Measurements from ENCODE around the gene ACAD11.

The ACAD11 gene, protein sequence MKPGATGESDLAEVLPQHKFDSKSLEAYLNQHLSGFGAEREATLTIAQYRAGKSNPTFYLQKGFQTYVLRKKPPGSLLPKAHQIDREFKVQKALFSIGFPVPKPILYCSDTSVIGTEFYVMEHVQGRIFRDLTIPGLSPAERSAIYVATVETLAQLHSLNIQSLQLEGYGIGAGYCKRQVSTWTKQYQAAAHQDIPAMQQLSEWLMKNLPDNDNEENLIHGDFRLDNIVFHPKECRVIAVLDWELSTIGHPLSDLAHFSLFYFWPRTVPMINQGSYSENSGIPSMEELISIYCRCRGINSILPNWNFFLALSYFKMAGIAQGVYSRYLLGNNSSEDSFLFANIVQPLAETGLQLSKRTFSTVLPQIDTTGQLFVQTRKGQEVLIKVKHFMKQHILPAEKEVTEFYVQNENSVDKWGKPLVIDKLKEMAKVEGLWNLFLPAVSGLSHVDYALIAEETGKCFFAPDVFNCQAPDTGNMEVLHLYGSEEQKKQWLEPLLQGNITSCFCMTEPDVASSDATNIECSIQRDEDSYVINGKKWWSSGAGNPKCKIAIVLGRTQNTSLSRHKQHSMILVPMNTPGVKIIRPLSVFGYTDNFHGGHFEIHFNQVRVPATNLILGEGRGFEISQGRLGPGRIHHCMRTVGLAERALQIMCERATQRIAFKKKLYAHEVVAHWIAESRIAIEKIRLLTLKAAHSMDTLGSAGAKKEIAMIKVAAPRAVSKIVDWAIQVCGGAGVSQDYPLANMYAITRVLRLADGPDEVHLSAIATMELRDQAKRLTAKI

DNA sequence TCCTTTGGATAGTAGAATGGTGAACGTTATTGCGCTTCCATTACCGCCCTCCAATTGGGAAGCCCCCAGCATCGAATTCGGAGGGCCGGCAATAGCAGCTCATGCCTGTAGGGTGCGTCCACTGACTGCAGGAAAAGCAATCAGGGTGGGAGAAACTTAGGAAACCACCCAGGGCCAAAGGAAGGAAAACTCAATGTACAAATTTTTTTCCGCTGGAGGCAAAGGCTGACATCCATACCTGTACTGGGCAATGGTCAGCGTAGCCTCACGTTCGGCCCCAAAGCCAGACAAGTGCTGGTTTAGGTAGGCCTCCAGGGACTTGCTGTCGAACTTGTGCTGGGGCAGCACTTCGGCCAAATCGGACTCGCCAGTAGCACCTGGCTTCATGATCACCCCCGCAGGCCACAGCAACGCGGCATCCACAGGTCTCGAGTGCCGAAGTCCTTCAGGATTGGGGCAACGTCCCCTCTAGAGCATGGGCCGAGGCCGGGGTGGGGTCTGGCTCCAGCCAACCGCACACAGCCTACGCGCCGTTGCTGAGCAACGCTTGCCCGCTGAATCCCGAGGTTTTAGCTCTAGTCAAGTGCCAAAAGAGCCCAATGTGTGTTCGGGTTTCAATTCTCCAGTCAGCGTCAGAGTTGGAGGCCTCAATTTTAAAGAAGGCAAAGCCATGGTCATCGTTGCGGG, at the start of gene ACAD11:
Gene ACAD11, minus strand, starts transcription at position 445 of the 687 bp plus-strand sequence. Its CDS starts 58 bp downstream, at position 387.
- peak; percentile 38 for DNase-seq (ENCODE audit: low spot score)

GRCh38 chr3:132703733-132704132, 44.1 kb upstream of the ACAD11 start:
- DNase-seq (ENCODE audit: low spot score) = no peak

- DNase-seq (ENCODE audit: low spot score) = no peak
Measured at GRCh38 chr3:132695422-132695821, 35.8 kb upstream of the ACAD11 start.

GRCh38 chr3:132694991-132695390, 35.4 kb upstream of the ACAD11 start:
- DNase-seq (ENCODE audit: low spot score) = no peak

DNA sequence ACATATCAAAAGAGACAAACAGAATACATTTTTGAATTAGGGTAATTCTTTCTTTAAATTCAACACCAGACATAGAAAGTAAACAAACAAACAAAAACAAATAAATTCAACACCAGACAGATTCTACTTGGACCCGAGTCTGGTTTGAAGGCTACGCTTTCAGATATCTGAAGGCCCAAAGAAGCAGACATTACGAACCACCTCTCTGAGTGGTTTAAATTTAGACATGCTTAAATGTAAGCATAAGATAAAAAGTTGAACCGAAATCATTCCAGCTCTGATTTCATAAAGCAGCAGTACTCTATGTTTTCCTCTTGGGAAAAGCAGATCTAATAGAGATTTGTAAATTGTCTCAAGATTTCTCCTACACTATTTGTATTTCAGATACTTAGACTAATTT, 30.4 kb upstream of the ACAD11 start:
- DNase-seq (ENCODE audit: low spot score) = no peak

- no peak for DNase-seq (ENCODE audit: low spot score)
Measured at GRCh38 chr3:132682201-132682600, 22.6 kb upstream of the ACAD11 start.

- no peak for DNase-seq (ENCODE audit: low spot score)
Measured at GRCh38 chr3:132681421-132681820, 21.8 kb upstream of the ACAD11 start.

DNA sequence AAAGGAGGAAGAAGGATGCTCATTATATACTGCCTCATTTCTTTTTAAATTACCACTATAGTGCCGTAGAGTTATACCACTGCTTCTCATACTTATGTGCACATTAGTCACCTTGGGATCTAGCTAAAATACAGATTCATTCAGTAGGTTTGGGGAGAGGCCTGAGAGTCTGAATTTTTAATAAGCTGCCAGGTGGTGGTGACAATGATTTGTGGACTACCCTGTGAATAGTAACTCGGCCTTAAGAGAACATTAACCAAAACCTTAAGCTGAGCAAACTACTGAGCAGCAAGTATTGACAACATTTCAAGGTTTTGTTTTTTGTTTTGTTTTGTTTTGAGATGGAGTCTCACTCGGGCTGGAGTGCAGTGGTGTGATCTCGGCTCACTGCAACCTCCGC, 20.3 kb upstream of the ACAD11 start:
- DNase-seq (ENCODE audit: low spot score) = no peak

GRCh38 chr3:132675408-132675807, 15.8 kb upstream of the ACAD11 start:
- no peak for DNase-seq (ENCODE audit: low spot score)

- no peak for DNase-seq (ENCODE audit: low spot score)
Measured at GRCh38 chr3:132669256-132669777, 9.7 kb upstream of the ACAD11 start.

DNA sequence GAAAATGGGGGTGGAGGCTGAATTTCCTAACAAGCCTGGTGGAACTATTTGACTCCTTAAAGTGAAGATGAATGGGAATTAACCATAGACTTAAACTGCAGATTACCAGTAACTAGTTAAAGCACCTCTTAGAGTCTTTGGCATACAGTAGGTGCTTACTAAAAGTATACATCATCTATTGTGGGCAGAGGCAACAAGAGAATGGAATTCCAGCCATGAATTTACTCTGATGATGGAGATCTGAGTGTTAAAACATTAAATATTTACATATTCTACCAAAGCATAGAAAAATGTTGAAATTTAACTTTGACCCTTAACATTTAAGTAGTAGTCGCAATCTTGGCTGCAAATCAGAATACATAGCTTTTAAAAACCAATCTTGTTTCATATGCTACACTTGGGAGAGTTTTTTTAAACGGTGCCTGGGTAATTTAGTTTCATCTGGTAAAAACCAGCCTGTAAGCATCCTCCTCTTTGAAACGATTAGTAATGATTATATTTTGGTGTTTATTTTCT, 5.7 kb upstream of the ACAD11 start:
- no peak for DNase-seq (ENCODE audit: low spot score)

DNA sequence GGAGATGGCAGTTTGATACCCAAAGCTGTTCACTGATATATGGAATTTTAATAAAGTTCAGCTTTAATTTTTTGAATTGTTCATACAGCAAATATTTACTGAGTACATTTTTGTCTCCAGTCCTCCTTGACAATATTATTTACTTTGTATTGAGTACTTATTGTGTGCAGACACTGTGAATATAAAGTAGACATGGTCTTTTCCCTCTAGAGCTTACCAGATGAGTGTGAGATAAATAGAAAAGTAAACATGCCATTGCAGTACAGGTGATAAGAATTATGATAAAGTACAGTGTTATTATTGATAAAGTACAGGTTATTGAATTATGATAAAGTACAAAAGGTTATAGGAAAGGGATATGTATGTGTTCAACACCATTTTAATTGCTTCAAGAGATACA, 2.6 kb upstream of the ACAD11 start:
- no peak for DNase-seq (ENCODE audit: low spot score)

DNA sequence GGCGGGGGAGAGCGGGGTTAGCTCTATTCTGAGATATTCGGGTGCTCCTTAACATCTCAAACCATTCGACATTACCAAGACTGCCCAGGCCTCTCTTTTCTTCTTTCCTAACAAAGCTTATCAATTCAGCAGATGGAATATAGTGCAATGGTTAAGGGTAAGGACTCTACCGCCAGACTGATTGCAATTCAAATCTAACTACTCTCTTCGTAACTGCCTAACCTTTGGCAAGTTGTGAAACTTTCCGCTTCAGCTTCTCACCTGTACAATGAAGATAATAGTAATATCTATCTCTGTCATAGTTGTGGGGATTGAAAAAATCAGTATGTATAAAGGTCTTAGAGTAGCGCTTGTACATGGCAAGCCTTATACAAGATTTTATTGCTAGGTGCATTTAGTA, 1.5 kb upstream of the ACAD11 start:
- no peak for DNase-seq (ENCODE audit: low spot score)

GRCh38 chr3:132660811-132661070, 1.1 kb upstream of the ACAD11 start:
- DNase-seq (ENCODE audit: low spot score) = no peak

DNA sequence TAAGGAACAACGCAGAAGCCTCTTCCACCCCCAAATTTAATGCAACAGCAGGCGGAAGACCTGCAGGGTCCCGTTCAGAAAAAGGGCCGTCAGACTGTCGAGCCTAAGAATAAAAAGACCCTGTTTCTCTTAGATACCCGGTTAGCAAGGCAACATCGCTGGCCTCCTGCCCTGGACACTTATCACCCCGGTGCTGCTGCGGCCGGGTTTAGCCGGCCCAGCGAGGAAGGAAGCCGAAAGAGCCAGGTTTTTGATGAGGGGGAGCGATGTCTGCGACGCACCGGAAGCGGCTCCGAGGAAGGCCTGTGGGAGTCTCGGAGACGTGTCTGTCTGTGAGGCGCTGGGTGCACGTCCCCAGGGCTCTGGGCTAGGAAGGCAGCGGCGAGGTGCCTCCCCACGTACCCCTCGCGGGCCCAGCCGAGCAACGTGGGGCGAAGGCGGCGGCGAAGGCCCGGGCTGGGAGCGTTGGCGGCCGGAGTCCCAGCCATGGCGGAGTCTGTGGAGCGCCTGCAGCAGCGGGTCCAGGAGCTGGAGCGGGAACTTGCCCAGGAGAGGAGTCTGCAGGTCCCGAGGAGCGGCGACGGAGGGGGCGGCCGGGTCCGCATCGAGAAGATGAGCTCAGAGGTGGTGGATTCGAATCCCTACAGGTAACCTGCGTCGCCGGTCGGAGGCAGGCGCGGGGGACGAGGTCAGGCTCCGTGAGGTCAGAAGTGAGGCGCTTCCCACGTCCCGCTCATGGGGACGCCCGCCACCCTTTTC, 622 bp upstream of the ACAD11 start, which contains the start of gene UBA5:
Gene UBA5, plus strand, starts transcription at position 278 of the 759 bp plus-strand sequence. Its CDS starts 209 bp downstream, at position 487.
- peak; percentile 67 for DNase-seq (ENCODE audit: low spot score)

DNA sequence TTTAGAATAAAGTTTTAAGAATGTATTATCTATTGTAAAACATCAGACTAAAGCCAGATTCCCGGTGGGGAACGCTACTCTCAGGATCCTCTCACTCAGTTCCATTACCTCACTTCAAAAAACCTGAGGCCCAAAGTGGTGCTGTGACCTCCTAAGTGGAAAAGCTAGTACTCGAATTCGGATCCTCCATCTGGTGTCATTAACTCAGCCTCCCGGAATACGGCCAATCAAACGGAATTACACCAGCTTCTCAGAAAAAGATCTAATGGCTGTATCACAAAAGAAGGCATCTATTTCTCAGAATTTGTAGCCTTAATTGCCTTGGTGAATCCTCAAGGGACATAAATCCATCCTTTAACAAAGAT, 627 bp downstream of the ACAD11 start:
- no peak for DNase-seq (ENCODE audit: low spot score)

GRCh38 chr3:132657869-132658747, 1.5 kb downstream of the ACAD11 start:
- no peak for DNase-seq (ENCODE audit: low spot score)

DNA sequence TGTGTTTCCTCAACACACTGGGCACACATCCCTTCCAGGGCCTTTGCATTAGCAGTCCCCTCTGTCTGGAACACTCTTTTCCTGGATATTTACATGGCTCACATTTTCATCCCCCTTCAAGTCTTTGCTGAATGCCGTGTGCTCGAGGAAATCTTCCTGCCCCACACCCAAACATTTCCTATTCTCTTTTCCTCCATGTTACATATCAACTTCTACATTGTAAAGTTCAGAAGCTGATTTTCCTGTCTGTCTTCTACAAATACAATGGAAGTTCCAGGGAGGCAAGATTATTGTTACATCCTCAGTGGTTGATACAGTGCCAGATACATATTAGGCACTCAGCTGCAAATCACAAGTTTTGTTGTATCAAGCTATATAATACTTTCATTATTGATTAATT, 4.1 kb downstream of the ACAD11 start:
- no peak for DNase-seq (ENCODE audit: low spot score)

- no peak for DNase-seq (ENCODE audit: low spot score)
Measured at GRCh38 chr3:132654721-132655120, 4.9 kb downstream of the ACAD11 start.

GRCh38 chr3:132654190-132654589, 5.4 kb downstream of the ACAD11 start:
- DNase-seq (ENCODE audit: low spot score) = no peak

Data from CD4-positive, alpha-beta T cell treated with Interleukin-2 at 100 ng/mL for 4 hours (primary cell).